Right cardiac atrium (tissue), 5 donors: ENCODE data around the gene FIBCD1. TPM values are rescaled to one million over a fixed set of nuclear protein-coding genes. Genes with fewer than 3 reads are reported as not detected.
A peak's percentile ranks its signal among the peaks of the same experiment; 100 is the strongest.

ENCODE experiments used
- ATAC-seq, 2 donors: fragments of 200-7000 bp; cut with Tn5 transposase; one replicate each; pipeline versions ENCODE4 v1.8.0 to v1.9.1; 2020; ENCODE audit warnings: moderate library complexity in 2 of 2, mild to moderate bottlenecking in 1 of 2
- DNase-seq, 3 donors: peaks; one replicate each; pipeline ENCODE4 v3.0.0-alpha.2; 2020
- H3K27ac ChIP-seq: one replicate; pipeline ENCODE4 v1.5.1; 2013; ENCODE audit warnings: mild to moderate bottlenecking, low read length, control low read depth, moderate library complexity
- H3K27me3 ChIP-seq: one replicate; pipeline ENCODE4 v1.6.1; 2013; ENCODE audit not compliant: control insufficient read depth, insufficient read depth
- H3K4me1 ChIP-seq: one replicate; pipeline ENCODE4 v1.6.1; 2013; ENCODE audit warnings: low read length; ENCODE audit not compliant: control insufficient read depth, insufficient read depth
- H3K4me3 ChIP-seq: one replicate; pipeline ENCODE4 v1.5.1; 2013; ENCODE audit warnings: low read length, control low read depth
- H3K9me3 ChIP-seq: one replicate; pipeline ENCODE4 v1.6.1; 2013; ENCODE audit warnings: low read length; ENCODE audit not compliant: control insufficient read depth
- WGBS: extraction: QIAGEN DNeasy Blood & Tissue Kit; methylation state at CpG from one replicate; pipeline ENCODE4 v1.1.7; 2013; 5-methylcytosine and 5-hydroxymethylcytosine counted together
- intact Hi-C, 4 donors: fragments of 100-400 bp; cut with DNase I; formaldehyde crosslinking; loops; one replicate each; pipeline versions ENCODE4 v1.11.0 to v1.14.0; 2022 to 2023
- polyA plus RNA-seq: library from polyadenylated mRNA; stranded (reverse); fragments of 200-250 nt; gene quantifications from one replicate; pipeline ENCODE4 v1.2.3, GENCODE V29; 2013
- total RNA-seq, 4 donors: library from RNA; stranded (reverse); fragmentation: NEBNext Ultra II Directional; extraction: Animal tissue kit (Norgen Biotek cat#: 25700); gene quantifications; one replicate each; pipeline ENCODE4 v1.2.1, GENCODE V29; 2021
- donor health status: healthy with polysubstance abuse.
- donor health status: DM: no; HTN: yes; CAD: no.
- donor health status: DM: no; HTN: no; CAD: no.
- donor health status: DM: no; HTN: yes; CAD: no; lungs with severe emphysema.
- donor health status: DM: yes; HTN: yes; CAD: no.

The FIBCD1 gene
- total and polyA plus RNA-seq, 5 donors, result 0.20 to 2.2 (median 0.46) TPM

- Histone ChIP-seq H3K9me3 (no peaks in the 10 kb centered on the region), H3K4me1 (peaks cover 3% of the 10 kb centered on the region), H3K4me3 (no peak overlapping the region), H3K27me3 (no peaks in the 10 kb centered on the region), H3K27ac (no peak overlapping the region)
- DNase-seq (peak in 1 of 3 donors; percentile 30), ATAC-seq (no peak)
- intact Hi-C loops, result loop anchor here in 1 of 4 donors (10.0 kb wide), 1 partner anchor 219 kb away; no protein-coding TSS in a partner anchor
- 76% methylated on average over 11 of the region's 11 CpGs for WGBS
Observed at GRCh38 chr9:130934246-130934645, 4.8 kb downstream of the FIBCD1 start.

GRCh38 chr9:130933114-130934046, 5.7 kb downstream of the FIBCD1 start:
- no peak overlapping the region for H3K4me3 ChIP-seq
- DNase-seq, result peak in 1 of 3 donors; percentile 57
- ATAC-seq, result peak in 1 of 2 donors; percentile 15
- intact Hi-C loops, result loop anchor here in 1 of 4 donors (10.0 kb wide), 1 partner anchor 219 kb away; no protein-coding TSS in a partner anchor
- peak overlapping the region; percentile 49 for H3K27ac ChIP-seq
- H3K27me3 ChIP-seq, result no peaks in the 10 kb centered on the region
- H3K4me1 ChIP-seq, result peaks cover 2% of the 10 kb centered on the region
- H3K9me3 ChIP-seq, result no peaks in the 10 kb centered on the region
- WGBS, result 21% methylated on average over 26 of the region's 26 CpGs

GRCh38 chr9:130932255-130933079, 6.6 kb downstream of the FIBCD1 start:
- Histone ChIP-seq H3K4me3 (no peak overlapping the region), H3K27ac (peak overlapping the region; percentile 49), H3K27me3 (no peaks in the 10 kb centered on the region), H3K9me3 (no peaks in the 10 kb centered on the region), H3K4me1 (no peaks in the 10 kb centered on the region)
- ATAC-seq, result peak; percentile 81 to 86
- DNase-seq, result peak; percentile 65 to 87 (median 78)
- intact Hi-C loops, result loop anchor here in 1 of 4 donors (10.0 kb wide), 1 partner anchor 218 kb away; no protein-coding TSS in a partner anchor
- 33% methylated on average over 21 of the region's 21 CpGs for WGBS

GRCh38 chr9:130931508-130932254, 7.4 kb downstream of the FIBCD1 start:
- intact Hi-C loops, result loop anchor here in 1 of 4 donors (10.0 kb wide), 1 partner anchor 217 kb away; no protein-coding TSS in a partner anchor
- H3K9me3 ChIP-seq, result no peaks in the 10 kb centered on the region
- no peak overlapping the region for H3K4me3 ChIP-seq
- DNase-seq, result no peak
- H3K27ac ChIP-seq, result no peak overlapping the region
- H3K4me1 ChIP-seq, result no peaks in the 10 kb centered on the region
- no peaks in the 10 kb centered on the region for H3K27me3 ChIP-seq
- WGBS, result 61% methylated on average over 20 of the region's 20 CpGs
- no peak for ATAC-seq

GRCh38 chr9:130930804-130931349, 8.2 kb downstream of the FIBCD1 start:
- H3K4me3 ChIP-seq, result no peak overlapping the region
- no peak for ATAC-seq
- DNase-seq, result peak in 1 of 3 donors; percentile 41
- no peaks in the 10 kb centered on the region for H3K4me1 ChIP-seq
- H3K27ac ChIP-seq, result no peak overlapping the region
- intact Hi-C loops, result loop anchor here in 1 of 4 donors (10.0 kb wide), 1 partner anchor 216 kb away; no protein-coding TSS in a partner anchor
- WGBS, result 93% methylated on average over 15 of the region's 15 CpGs
- no peaks in the 10 kb centered on the region for H3K27me3 ChIP-seq
- H3K9me3 ChIP-seq, result no peaks in the 10 kb centered on the region

- intact Hi-C loops, result loop anchor here in 1 of 4 donors (10.0 kb wide), 1 partner anchor 215 kb away; no protein-coding TSS in a partner anchor
- no peak for ATAC-seq
- Histone ChIP-seq H3K4me3 (no peak overlapping the region), H3K27ac (no peak overlapping the region), H3K9me3 (no peaks in the 10 kb centered on the region), H3K4me1 (no peaks in the 10 kb centered on the region), H3K27me3 (no peaks in the 10 kb centered on the region)
- DNase-seq, result peak in 2 of 3 donors; percentile 30 to 32
- WGBS, result 85% methylated on average over 23 of the region's 23 CpGs
Observed at GRCh38 chr9:130930132-130930803, 8.8 kb downstream of the FIBCD1 start.

GRCh38 chr9:130929571-130930038, 9.4 kb downstream of the FIBCD1 start:
- intact Hi-C loops, result loop anchor here in 1 of 4 donors (10.0 kb wide), 1 partner anchor 215 kb away; no protein-coding TSS in a partner anchor
- DNase-seq (peak; percentile 53 to 79 (median 73)), ATAC-seq (peak; percentile 44 to 53)
- no peaks in the 10 kb centered on the region for H3K4me1 ChIP-seq
- H3K4me3 ChIP-seq, result no peak overlapping the region
- WGBS, result 75% methylated on average over 36 of the region's 36 CpGs
- H3K27me3 ChIP-seq, result no peaks in the 10 kb centered on the region
- H3K9me3 ChIP-seq, result no peaks in the 10 kb centered on the region
- no peak overlapping the region for H3K27ac ChIP-seq

GRCh38 chr9:130927995-130928900, 10.8 kb downstream of the FIBCD1 start:
- H3K4me3 ChIP-seq, result no peak overlapping the region
- intact Hi-C loops, result no loop called here
- no peaks in the 10 kb centered on the region for H3K27me3 ChIP-seq
- peak in 2 of 3 donors; percentile 60 to 70 for DNase-seq
- H3K9me3 ChIP-seq, result no peaks in the 10 kb centered on the region
- no peaks in the 10 kb centered on the region for H3K4me1 ChIP-seq
- 47% methylated on average over 14 of the region's 14 CpGs for WGBS
- no peak for ATAC-seq
- no peak overlapping the region for H3K27ac ChIP-seq

- Histone ChIP-seq H3K4me3 (no peak overlapping the region), H3K27ac (no peak overlapping the region), H3K4me1 (no peaks in the 10 kb centered on the region), H3K27me3 (no peaks in the 10 kb centered on the region), H3K9me3 (no peaks in the 10 kb centered on the region)
- 89% methylated on average over 10 of the region's 10 CpGs for WGBS
- no peak for ATAC-seq
- DNase-seq, result peak in 2 of 3 donors; percentile 30 to 34
- intact Hi-C loops, result no loop called here
Observed at GRCh38 chr9:130927338-130927737, 11.7 kb downstream of the FIBCD1 start.
